ENCODE results near the gene N4BP2L2.
"Not testable (repeated sequence)": the region's sequence is repeated elsewhere in the genome, so short reads cannot be mapped to it uniquely, and the experiment has no call there.

N4BP2L2 gene

GRCh38 chr13:32538621-32539246 is at the start of gene N4BP2L2:
Gene N4BP2L2 (minus strand): TSS chr13:32538795. CDS start chr13:32537027, 1,768 bp downstream.
- peak; percentile 79 for DNase-seq (ENCODE audit: low spot score)

- DNase-seq (ENCODE audit: low spot score), result no peak
These were observed 49.2 kb upstream of the N4BP2L2 start for GRCh38 chr13:32587811-32588170.

DNA sequence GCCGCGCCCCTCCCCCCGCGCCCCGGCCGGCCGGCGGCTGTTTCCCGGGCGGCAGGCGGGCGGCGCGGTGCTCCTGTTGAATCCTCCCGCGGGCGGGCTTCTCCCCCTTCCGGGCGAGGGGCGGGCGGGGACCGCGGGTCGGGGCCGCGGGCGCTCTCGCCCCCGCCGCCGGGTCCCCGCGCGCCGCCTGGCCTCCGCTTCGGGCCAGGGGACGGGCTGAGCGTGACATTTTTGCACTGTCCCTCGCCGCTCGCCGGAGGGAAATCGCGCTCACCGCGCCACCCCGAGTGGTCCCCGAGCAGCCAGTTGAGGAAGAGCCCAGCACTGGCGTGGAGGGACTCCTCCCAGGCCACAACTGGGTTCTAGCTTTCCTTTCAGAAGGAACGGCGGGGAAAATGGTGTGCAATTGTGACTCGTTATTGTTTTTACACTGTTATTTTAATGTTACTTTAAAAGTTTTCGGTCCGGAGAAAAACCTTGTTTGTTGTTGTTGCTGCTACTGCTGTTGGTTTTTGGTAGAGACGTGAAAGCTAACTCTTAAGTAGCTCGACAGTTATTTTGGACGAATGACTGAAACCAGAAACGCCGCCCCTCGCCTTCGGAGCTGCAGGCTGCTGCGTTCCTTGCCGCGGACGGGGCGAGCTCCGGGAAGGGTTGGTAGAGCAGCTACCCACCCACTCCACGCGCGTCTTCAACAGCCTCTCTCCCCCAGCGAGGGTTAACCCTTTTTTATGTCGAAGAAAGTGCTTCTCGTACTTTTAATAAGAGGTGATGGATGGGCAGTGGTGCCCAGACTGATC is 48.6 kb upstream of the N4BP2L2 start:
- DNase-seq (ENCODE audit: low spot score), result peak; percentile 58

GRCh38 chr13:32586080-32586900 is 47.7 kb upstream of the N4BP2L2 start, which contains the start of gene PDS5B:
Gene PDS5B (plus strand): TSS chr13:32586452. CDS start chr13:32648773, 62,321 bp downstream.
- peak; percentile 92 for DNase-seq (ENCODE audit: low spot score)

- DNase-seq (ENCODE audit: low spot score), result no peak
These were observed 47.0 kb upstream of the N4BP2L2 start for GRCh38 chr13:32585550-32586079.

GRCh38 chr13:32582991-32583390 is 44.4 kb upstream of the N4BP2L2 start:
- DNase-seq (ENCODE audit: low spot score), result no peak

GRCh38 chr13:32582281-32582680 is 43.7 kb upstream of the N4BP2L2 start:
- no peak for DNase-seq (ENCODE audit: low spot score)

DNA sequence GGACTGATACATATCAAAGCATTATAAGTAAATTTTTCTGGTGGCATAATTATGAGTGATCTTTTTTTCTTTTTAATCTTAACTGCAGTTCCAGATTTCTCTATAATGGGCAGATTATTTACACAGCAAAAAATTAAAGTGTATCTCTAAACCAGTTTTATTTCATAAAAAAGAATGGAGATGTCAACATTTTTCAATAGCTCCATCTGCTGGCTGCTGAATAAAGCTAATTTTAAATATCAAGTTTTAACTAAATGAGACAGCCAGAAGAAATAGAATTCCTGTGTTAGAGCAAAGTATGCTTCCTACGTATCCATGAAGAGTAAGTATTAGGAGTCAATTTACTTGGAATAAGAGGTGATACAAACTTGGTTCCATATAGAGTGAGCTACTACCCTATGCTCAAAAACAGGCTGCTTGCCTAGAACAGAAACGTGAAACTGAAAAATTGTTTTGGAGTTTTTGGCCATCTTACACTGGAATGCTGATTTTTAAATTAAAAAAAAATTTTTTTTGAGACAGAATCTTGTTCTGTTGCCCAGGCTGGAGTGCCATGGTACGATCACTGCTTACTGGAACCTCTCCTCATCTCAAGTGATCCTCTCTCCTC is 42.7 kb upstream of the N4BP2L2 start:
- peak; percentile 20 for DNase-seq (ENCODE audit: low spot score)

GRCh38 chr13:32577032-32577431 is 38.4 kb upstream of the N4BP2L2 start:
- DNase-seq (ENCODE audit: low spot score), result no peak

DNA sequence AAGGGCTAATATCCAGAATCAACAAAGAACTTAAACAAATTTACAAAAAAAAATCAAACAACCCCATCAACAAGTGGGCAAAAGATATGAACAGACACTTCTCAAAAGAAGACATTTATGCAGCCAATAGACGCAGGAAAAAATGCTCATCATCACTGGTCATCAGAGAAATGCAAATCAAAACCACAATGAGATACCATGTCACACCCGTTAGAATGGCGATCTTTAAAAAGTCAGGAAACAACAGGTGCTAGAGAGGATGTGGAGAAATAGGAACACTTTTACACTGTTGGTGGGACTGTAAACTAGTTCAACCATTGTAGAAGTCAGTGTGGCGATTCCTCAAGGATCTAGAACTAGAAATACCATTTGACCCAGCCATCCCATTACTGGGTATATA is 37.1 kb upstream of the N4BP2L2 start:
- not testable (repeated sequence) for DNase-seq (ENCODE audit: low spot score)

DNA sequence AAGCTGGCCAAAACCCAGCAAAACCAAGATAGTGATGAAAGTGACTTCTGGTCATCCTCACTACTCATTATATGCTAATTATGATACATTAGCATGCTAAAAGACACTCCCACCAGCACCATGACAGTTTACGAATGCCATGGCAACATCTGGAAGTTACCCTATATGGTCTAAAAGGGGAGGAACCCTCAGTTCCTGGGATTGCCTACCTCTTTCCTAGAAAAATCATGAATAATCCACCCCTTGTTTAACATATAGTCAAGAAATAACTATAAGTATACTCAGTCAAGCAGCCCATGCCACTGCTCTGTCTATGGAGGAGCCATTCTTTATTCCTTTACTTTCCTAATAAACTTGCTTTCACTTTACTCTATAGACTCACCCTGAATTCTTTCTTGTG is 22.2 kb upstream of the N4BP2L2 start:
- not testable (repeated sequence) for DNase-seq (ENCODE audit: low spot score)

GRCh38 chr13:32555613-32556012 is 17.0 kb upstream of the N4BP2L2 start:
- DNase-seq (ENCODE audit: low spot score), result no peak

GRCh38 chr13:32553720-32554119 is 15.1 kb upstream of the N4BP2L2 start:
- no peak for DNase-seq (ENCODE audit: low spot score)

GRCh38 chr13:32549788-32550187 is 11.2 kb upstream of the N4BP2L2 start:
- no peak for DNase-seq (ENCODE audit: low spot score)

DNA sequence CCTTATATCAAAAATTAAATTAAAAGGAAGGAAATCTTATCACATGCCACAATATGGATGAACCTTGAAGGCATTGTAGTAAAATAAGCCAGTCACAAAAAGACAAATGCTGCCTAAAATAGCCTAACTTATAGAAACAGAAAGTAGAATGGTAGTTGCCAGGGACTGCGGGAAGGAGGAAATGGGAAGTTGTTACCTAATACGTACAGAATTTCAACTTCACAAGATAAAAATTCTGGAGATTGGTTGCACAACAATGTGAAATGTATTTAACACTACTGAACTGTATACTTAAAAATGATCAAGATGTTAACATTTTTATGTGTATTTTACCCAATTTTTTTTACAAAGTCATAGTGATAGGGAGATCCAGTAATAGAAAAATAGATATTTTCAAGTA is 10.2 kb upstream of the N4BP2L2 start:
- DNase-seq (ENCODE audit: low spot score), result no peak

GRCh38 chr13:32545083-32545482 is 6.5 kb upstream of the N4BP2L2 start:
- DNase-seq (ENCODE audit: low spot score), result no peak

DNA sequence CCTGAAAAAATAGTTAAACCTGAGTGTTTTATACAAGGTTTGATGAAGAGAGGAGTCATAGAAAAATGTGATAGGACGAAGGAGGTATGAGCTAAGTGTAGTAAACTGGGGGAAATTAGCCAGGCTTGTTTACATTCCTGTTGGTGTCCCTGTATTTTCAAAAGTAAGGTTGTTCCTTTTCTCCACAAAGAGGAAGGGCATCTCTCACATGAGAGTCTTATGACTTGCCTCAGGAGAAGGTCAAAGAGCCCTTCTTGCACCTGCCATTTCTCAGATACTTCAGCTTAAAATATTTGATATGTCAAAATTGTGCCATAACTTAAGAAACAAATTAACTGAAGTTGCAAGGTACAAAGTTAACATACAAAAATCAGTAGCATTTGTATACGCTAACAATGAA is 3.6 kb upstream of the N4BP2L2 start:
- no peak for DNase-seq (ENCODE audit: low spot score)

DNA sequence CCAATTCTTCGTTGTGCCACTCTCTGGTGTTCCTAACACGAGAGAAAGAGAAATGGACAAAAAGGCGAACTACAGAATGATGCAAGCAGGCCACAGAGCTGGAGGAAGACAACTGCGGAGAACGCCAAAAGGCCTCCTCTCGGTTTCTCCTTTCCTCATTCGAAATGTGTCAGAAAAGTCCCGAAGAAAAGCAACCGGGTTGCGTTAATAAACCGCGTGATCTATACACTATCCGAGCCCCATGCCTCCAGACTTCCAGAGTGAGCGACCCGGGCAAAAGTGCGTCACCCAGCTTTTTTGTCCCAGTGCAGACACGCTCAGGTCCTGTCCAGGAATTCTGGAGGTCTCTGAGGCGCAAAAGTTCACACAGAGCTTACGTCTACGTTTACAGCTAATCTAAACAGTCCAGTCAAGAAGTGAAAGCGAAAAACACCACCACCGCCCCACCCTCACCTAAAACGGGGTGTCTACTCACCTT is 413 bp downstream of the N4BP2L2 start:
- DNase-seq (ENCODE audit: low spot score), result peak; percentile 23

- no peak for DNase-seq (ENCODE audit: low spot score)
These were observed 934 bp downstream of the N4BP2L2 start for GRCh38 chr13:32537580-32538142.

DNA sequence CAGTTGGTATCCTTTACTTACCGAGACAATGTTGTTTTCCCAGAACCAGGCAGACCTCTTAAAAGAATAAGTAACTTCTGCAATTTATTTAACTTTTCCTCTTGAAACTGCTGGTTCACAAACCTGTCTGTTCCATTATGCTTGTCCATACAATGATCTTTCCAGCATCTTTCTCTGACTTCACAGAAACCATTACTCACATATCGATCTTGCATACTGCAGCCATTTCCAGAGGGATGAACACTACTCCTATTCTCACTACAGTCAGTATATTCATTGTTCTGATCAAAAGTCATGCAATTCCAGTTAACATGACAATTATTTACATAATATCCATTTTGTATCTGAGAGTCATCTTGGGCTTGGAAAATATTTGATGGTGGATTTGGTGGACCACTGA is 2.8 kb downstream of the N4BP2L2 start:
- DNase-seq (ENCODE audit: low spot score), result no peak

DNA sequence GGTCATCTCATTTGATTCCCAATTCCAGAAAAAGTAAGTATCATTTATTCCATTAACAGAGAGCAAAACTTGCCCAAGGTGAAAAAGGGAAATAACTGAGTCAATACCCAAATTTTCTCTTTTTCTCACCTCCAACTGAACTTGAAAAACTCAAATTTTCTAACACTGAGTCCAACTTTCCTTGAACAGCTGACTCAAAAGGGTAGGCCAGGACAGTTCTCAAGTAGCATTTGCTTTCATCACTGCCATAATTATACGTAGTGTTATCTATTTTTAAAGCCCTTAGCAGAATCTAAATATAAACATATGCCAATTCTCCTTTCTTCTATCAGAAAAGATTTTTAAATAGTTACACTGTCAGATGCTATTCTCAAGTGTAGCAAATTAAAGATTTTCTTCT is 3.5 kb downstream of the N4BP2L2 start:
- DNase-seq (ENCODE audit: low spot score), result no peak
